Hepatocyte (in vitro differentiated cells): ENCODE results near the gene CD80.

Experiments used
- CTCF ChIP-seq: fragments of 200-600 bp; sonication (generic); IDR thresholded peaks from 2 replicates; pipeline ENCODE4 v1.5.1; 2016; ENCODE audit warnings: antibody characterized with exemption, mild to moderate bottlenecking; ENCODE audit not compliant: poor library complexity
- EZH2 ChIP-seq: fragments of 200-600 bp; sonication (generic); IDR thresholded peaks from 2 replicates; pipeline ENCODE4 v1.6.1; 2016; ENCODE audit warnings: antibody characterized with exemption, mild to moderate bottlenecking, borderline replicate concordance
- EZH2phosphoT487 ChIP-seq: fragments of 200-600 bp; sonication (generic); IDR thresholded peaks from one replicate; pipeline ENCODE4 v1.6.1; 2018; ENCODE audit warnings: antibody characterized with exemption, mild to moderate bottlenecking, low read depth, moderate library complexity; ENCODE audit not compliant: unreplicated experiment, severe bottlenecking

- TF ChIP-seq CTCF = no peak
- TF ChIP-seq EZH2 = no peak
- TF ChIP-seq EZH2phosphoT487 = no peak
These were observed 44.8 kb downstream of the CD80 start for GRCh38 chr3:119514637-119515036.
